ENCODE measurements around the gene DGKQ.

Gene DGKQ

DNA sequence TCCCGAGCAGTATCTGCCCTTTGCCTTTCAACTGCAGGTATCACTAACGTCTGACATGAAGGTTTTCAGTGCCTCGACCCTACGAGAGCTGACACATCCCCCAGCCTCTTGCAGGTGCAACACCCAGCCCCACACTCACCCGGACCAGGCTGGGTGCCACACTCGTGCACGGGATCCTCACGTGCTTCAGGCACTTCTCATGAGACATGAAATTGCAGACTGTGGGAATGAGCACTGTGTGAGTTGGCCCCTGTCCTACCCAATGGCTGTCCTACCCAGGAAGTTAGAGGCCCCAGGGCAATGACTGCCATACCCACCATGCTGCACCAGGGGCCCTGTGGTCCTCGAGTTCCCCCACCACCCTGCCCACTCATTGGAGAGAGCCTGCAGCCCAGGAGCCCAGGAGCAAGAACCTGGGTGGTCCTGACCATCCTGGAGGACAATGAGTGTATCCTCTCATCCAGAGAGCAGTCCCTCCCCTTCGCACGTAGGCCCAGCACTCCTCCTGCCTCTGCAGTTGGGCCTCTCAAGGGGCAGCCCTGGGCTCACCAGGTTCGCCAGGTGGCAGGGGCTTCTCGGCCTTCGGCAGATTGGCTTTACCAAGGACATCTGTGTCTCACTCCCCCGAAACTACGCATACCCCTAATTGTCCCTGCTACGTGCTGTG lies 2.4 kb downstream of the DGKQ start:
- H3K4me3 ChIP-seq: no peak overlapping the region
- TF ChIP-seq Cebpa-rat (IDR thresholded peaks at IDR 0.05): no peak
- no peaks in the 10 kb centered on the region for H3K27me3 ChIP-seq
- H3K36me3 ChIP-seq: peaks cover 9 to 42% (median 23%) of the 10 kb centered on the region in 11 experiments; a peak in 18 of 22 replicates
- H3K9ac ChIP-seq: peak overlapping the region in 2 of 11 experiments; percentile 88 to 90; a peak in 1 of 22 replicates
- peaks cover 25 to 64% (median 45%) of the 10 kb centered on the region in 11 experiments for H4K20me1 ChIP-seq
- H3K4me2 ChIP-seq: peak overlapping the region in 10 of 11 experiments; percentile 92 to 100 (median 100); a peak in 16 of 22 replicates
- H3K27ac ChIP-seq: no peak overlapping the region
- H3K9me3 ChIP-seq (replicated peaks in 1 of 11): peaks cover 6 to 17% (median 15%) of the 10 kb centered on the region in 11 experiments; a peak in 20 of 22 replicates
- peaks cover 25 to 41% (median 35%) of the 10 kb centered on the region in 10 experiments for H3K4me1 ChIP-seq

DNA sequence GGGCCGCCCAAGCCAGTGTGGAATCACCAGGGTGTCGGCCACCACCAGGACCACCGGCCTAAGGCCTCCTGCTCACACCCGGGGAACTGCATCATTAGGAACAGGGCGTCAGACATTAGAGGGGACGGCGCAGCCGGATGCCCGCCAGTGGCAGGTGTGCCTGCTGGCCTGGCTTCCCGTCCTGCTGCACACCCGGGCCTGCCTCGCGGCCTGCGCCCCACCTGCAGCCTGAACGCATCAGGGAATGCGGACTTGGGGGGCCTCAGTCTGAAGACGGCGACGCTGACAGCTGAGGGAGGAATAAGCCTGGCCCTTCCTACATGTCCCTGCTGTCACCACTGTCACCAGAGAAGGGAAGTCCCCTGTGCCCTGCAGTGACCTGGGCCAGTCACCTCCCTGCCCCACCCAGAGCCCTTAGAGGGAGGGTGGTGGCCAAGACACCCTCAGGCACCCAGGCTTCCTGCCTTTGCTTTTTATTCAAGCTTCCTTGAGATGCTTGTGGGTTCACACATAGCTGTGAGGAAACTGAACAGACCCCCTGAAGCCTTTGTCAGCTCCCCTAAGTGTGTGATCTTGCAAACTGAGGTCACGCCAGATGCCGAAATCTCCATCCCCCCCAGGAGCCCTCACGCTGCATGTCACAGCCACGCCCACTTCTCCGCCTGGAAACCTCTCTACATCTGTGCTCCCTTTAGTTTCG lies 3.2 kb downstream of the DGKQ start:
- Histone ChIP-seq H3K9me3 (replicated peaks in 1 of 11) (peaks cover 6 to 16% (median 15%) of the 10 kb centered on the region in 11 experiments; a peak in 20 of 22 replicates), H3K9ac (no peak overlapping the region), H4K20me1 (peaks cover 25 to 72% (median 48%) of the 10 kb centered on the region in 11 experiments), H3K27me3 (no peaks in the 10 kb centered on the region), H3K4me3 (no peak overlapping the region), H3K36me3 (peaks cover 17 to 49% (median 30%) of the 10 kb centered on the region in 11 experiments), H3K27ac (no peak overlapping the region), H3K4me1 (peaks cover 25 to 41% (median 35%) of the 10 kb centered on the region in 10 experiments), H3K4me2 (peak overlapping the region in 4 of 11 experiments; percentile 97 to 100 (median 100); a peak in 6 of 22 replicates)
- no peak for TF ChIP-seq Cebpa-rat (IDR thresholded peaks at IDR 0.05)

DNA sequence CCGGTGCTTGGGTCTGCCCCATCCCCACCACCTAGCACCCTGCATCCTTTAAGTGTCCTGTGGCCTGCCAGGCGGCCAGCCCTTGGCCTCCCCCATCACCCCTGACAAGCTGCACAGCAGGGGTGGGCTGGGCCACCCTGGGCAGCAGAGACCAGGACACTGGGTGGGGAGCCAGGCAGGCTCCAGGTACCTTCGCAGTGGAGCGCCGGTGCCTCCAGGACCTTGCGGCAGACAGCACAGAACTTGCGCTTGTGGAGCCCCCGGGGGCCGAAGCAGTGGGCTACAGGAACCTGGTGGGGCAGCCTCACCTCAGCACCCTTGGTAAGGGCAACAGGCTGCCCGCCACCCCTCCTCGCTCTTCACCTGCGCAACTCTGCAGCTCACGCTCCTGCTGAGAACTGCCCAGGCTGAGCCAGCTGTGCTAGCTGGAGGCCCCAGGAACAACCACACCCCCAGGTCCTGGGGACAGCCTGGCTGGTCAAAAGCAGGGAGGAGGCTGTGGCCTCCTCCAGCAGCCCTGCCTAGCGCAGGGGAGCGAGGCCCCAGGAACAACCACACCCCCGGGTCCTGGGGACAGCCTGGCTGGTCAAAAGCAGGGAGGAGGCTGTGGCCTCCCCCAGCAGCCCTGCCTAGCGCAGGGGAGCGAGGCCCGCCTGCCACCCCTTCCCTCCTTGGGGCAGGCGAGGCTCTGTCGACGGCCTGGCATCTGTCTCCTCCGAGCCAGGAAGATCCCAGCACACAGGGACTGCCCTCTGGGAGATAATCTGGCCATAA lies 4.6 kb downstream of the DGKQ start:
- peaks cover 25 to 41% (median 35%) of the 10 kb centered on the region in 10 experiments for H3K4me1 ChIP-seq
- H3K27me3 ChIP-seq: no peaks in the 10 kb centered on the region
- peaks cover 25 to 63% (median 44%) of the 10 kb centered on the region in 11 experiments for H3K36me3 ChIP-seq
- peak overlapping the region in 3 of 11 experiments; percentile 15 to 40 (median 28); a peak in 6 of 22 replicates for H3K4me2 ChIP-seq
- no peak for TF ChIP-seq Cebpa-rat (IDR thresholded peaks at IDR 0.05)
- H4K20me1 ChIP-seq: peaks cover 25 to 84% (median 56%) of the 10 kb centered on the region in 11 experiments
- no peak overlapping the region for H3K4me3 ChIP-seq
- peak overlapping the region in 5 of 11 experiments; percentile 7 to 29 (median 17); a peak in 3 of 22 replicates for H3K9ac ChIP-seq
- H3K9me3 ChIP-seq (replicated peaks in 1 of 11): peaks cover 0 to 2% (median 2%) of the 10 kb centered on the region in 11 experiments; a peak in 16 of 22 replicates
- no peak overlapping the region; a peak in 1 of 22 replicates for H3K27ac ChIP-seq

DNA sequence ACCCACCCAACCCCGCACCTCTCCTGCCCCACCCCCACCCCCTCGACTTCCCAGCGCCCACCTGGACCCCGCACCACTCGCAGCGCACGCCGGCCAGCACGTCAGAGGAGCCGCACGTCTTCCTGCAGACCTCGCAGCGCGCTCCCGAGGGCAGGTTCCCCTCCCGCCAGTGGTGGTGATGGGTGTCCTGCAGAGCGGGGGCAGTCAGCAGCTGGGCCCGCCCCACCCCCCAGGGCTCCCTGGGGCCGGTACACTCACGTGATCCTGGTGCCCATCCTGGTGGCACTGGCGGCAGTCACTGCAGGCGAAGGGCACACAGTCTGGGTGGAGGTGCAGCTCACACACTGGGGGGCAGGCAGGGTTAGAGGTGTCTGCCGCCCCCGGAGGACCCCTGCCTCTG lies 5.1 kb downstream of the DGKQ start:
- no peak for TF ChIP-seq Cebpa-rat (IDR thresholded peaks at IDR 0.05)
- peaks cover 25 to 41% (median 35%) of the 10 kb centered on the region in 10 experiments for H3K4me1 ChIP-seq
- H3K4me2 ChIP-seq: peak overlapping the region in 3 of 11 experiments; percentile 15 to 40 (median 28); a peak in 3 of 22 replicates
- no peak overlapping the region for H3K4me3 ChIP-seq
- H3K9me3 ChIP-seq (replicated peaks in 1 of 11): no peaks in the 10 kb centered on the region
- H3K36me3 ChIP-seq: peaks cover 29 to 69% (median 49%) of the 10 kb centered on the region in 11 experiments
- H3K27ac ChIP-seq: no peak overlapping the region
- no peaks in the 10 kb centered on the region for H3K27me3 ChIP-seq
- H4K20me1 ChIP-seq: peaks cover 25 to 90% (median 58%) of the 10 kb centered on the region in 11 experiments
- H3K9ac ChIP-seq: no peak overlapping the region

DNA sequence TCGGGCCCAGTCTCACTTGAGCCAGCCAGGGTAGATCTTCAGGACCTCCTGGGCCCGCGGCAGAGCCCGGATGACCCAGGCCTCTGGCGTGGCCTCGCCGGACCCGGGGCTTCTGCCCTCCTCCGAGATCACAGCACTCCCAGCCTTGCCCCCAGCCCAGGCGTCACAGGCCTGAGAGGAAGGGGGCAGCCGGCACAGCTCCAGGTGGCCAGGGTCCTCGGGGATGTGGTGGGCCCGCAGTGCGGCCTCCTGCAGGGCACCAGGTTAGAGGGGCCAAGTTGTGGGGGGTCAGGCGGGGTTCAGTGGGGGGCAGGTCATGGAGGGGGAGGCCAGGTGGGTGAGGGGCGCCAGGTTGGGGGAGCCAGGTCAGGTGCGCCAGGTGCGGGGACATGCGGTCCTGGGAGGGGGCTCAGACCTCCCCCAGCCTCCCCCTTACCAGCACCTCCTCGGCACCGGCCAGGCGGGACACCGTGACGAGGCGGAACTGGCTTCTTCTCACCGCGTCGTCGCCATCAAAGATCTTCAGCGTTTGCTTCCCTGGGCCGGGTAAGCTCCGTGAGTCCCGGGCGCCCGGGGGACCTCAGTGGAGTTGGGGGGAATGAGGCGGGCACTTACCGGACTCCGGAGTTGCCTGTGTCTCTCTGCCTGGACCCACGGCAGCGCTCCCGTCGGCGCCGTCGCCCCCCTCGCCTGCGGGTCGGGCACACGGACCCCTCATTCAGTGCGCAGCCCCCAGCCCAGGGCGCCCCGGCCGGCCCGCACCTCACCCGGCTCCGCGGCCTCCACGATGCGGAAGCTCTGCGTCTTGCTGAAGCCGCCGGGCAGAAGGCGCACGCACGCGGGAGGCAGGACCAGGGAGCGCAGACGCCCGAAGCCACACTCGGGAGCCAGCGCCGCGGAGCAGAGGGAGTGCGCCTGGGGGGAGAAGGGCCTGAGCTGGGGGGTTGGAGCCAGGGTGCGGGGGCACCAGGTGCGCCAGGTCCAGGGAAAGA lies 6.0 kb downstream of the DGKQ start:
- Histone ChIP-seq H4K20me1 (peaks cover 18 to 92% (median 54%) of the 10 kb centered on the region in 11 experiments), H3K4me3 (no peak overlapping the region), H3K9me3 (replicated peaks in 1 of 11) (no peaks in the 10 kb centered on the region), H3K36me3 (peaks cover 36 to 77% (median 57%) of the 10 kb centered on the region in 11 experiments), H3K9ac (no peak overlapping the region), H3K27ac (no peak overlapping the region), H3K4me1 (peaks cover 21 to 36% (median 31%) of the 10 kb centered on the region in 10 experiments), H3K27me3 (no peaks in the 10 kb centered on the region), H3K4me2 (no peak overlapping the region)
- no peak for TF ChIP-seq Cebpa-rat (IDR thresholded peaks at IDR 0.05)

DNA sequence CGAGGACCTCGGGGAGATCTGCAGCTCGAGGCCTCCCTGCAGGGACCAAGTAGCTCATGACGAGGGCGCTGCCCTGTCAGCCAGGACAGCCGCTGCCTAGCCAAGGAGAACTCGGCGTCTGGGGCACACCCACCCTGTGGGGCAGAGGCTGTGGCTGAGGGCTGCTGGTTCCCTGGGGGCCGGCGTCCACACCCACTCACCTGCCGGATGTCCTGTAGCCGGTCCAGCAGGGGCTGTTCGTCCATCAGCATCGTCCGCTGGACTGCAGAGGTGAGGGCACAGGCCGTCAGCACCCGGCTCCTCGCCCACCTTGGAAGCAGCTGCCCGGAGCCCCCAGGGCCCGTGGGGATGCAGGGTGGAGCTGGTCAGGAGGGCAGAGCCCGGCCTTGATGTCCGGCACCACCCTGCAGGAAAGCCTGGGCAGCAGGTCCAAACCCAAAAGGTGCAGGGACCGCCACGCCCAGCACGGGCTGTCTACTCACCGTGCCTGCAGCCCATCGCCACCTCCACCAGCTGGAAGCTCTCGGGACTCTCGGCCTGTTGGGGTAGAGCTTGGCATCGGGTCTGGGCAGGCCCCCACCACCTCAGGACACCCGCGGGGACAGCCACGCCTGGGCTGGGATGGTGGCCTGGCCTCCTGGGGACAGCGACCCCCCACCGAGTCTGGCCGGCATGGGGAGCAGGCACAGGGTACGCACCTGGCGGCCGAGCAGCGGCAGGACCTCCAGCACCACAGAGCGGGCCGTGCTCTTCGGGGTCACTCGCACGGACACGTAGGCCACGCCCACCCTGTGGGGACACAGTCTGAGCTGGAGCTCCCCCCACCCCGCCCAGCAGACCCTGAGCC lies 6.9 kb downstream of the DGKQ start:
- H3K4me3 ChIP-seq: no peak overlapping the region
- no peak for TF ChIP-seq Cebpa-rat (IDR thresholded peaks at IDR 0.05)
- peaks cover 45 to 87% (median 66%) of the 10 kb centered on the region in 11 experiments for H3K36me3 ChIP-seq
- H3K27ac ChIP-seq: no peak overlapping the region
- peaks cover 9 to 92% (median 45%) of the 10 kb centered on the region in 11 experiments for H4K20me1 ChIP-seq
- H3K9me3 ChIP-seq (replicated peaks in 1 of 11): no peaks in the 10 kb centered on the region
- no peak overlapping the region for H3K4me2 ChIP-seq
- H3K27me3 ChIP-seq: no peaks in the 10 kb centered on the region
- H3K4me1 ChIP-seq: peaks cover 11 to 27% (median 21%) of the 10 kb centered on the region in 10 experiments; a peak in 18 of 20 replicates
- H3K9ac ChIP-seq: no peak overlapping the region

DNA sequence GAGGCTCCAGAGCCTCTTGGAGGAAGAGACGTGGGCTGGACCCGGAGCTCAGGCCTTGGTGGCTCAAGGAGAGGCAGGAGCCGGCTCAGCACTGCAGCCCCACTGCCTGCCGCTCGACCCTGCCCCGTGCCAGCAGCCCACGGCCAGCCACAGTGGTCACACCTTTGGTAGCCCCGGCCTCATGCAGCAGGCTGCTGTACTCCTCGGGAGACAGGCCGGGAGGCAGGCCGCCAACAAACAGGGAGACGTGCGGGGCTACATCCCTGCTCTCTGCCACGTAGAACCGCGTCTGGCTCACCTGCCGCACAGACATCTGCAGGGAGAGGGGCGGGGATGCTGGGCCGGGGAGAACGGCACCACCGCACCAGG lies 7.6 kb downstream of the DGKQ start:
- Histone ChIP-seq H3K4me2 (no peak overlapping the region), H3K4me1 (peaks cover 6 to 20% (median 15%) of the 10 kb centered on the region in 10 experiments; a peak in 18 of 20 replicates), H3K27ac (no peak overlapping the region), H4K20me1 (peaks cover 1 to 92% (median 37%) of the 10 kb centered on the region in 11 experiments; a peak in 21 of 22 replicates), H3K9ac (no peak overlapping the region), H3K27me3 (no peaks in the 10 kb centered on the region), H3K36me3 (peaks cover 47 to 89% (median 73%) of the 10 kb centered on the region in 11 experiments), H3K9me3 (replicated peaks in 1 of 11) (no peaks in the 10 kb centered on the region), H3K4me3 (no peak overlapping the region)
- TF ChIP-seq Cebpa-rat (IDR thresholded peaks at IDR 0.05): no peak
